ENCODE results near the gene ATF4.

Gene ATF4

GRCh38 chr22:39478441-39478850, 41.9 kb upstream of the ATF4 start:
- Histone ChIP-seq H3K27me3 (replicated peaks; ENCODE audit: control insufficient read depth, insufficient read depth, low read length) (no peaks in the 10 kb centered on the region), H3K4me3 (replicated peaks; ENCODE audit: low read depth, low read length) (no peak overlapping the region), H3K36me3 (ENCODE audit: control insufficient read depth, insufficient read depth, low read length) (peaks cover 40% of the 10 kb centered on the region)
- no peak for DNase-seq (ENCODE audit: extremely low read depth, insufficient read length)
- TF ChIP-seq CTCF (IDR thresholded peaks at IDR 0.05; ENCODE audit: insufficient read depth, low read length, poor library complexity, severe bottlenecking): no peak

- peaks cover 37% of the 10 kb centered on the region for H3K36me3 ChIP-seq (ENCODE audit: control insufficient read depth, insufficient read depth, low read length)
- H3K27me3 ChIP-seq (replicated peaks; ENCODE audit: control insufficient read depth, insufficient read depth, low read length): no peaks in the 10 kb centered on the region
- no peak for TF ChIP-seq CTCF (IDR thresholded peaks at IDR 0.05; ENCODE audit: insufficient read depth, low read length, poor library complexity, severe bottlenecking)
- DNase-seq (ENCODE audit: extremely low read depth, insufficient read length): no peak
- no peak overlapping the region for H3K4me3 ChIP-seq (replicated peaks; ENCODE audit: low read depth, low read length)
Measured at GRCh38 chr22:39479254-39479653, 41.1 kb upstream of the ATF4 start.

GRCh38 chr22:39480557-39480956, 39.8 kb upstream of the ATF4 start:
- Histone ChIP-seq H3K27me3 (replicated peaks; ENCODE audit: control insufficient read depth, insufficient read depth, low read length) (no peaks in the 10 kb centered on the region), H3K4me3 (replicated peaks; ENCODE audit: low read depth, low read length) (no peak overlapping the region), H3K36me3 (ENCODE audit: control insufficient read depth, insufficient read depth, low read length) (peaks cover 33% of the 10 kb centered on the region)
- DNase-seq (ENCODE audit: extremely low read depth, insufficient read length): no peak
- no peak for TF ChIP-seq CTCF (IDR thresholded peaks at IDR 0.05; ENCODE audit: insufficient read depth, low read length, poor library complexity, severe bottlenecking)

- Histone ChIP-seq H3K4me3 (replicated peaks; ENCODE audit: low read depth, low read length) (no peak overlapping the region), H3K27me3 (replicated peaks; ENCODE audit: control insufficient read depth, insufficient read depth, low read length) (no peaks in the 10 kb centered on the region), H3K36me3 (ENCODE audit: control insufficient read depth, insufficient read depth, low read length) (peaks cover 33% of the 10 kb centered on the region)
- no peak for TF ChIP-seq CTCF (IDR thresholded peaks at IDR 0.05; ENCODE audit: insufficient read depth, low read length, poor library complexity, severe bottlenecking)
- no peak for DNase-seq (ENCODE audit: extremely low read depth, insufficient read length)
Measured at GRCh38 chr22:39481054-39481453, 39.3 kb upstream of the ATF4 start.

- Histone ChIP-seq H3K4me3 (replicated peaks; ENCODE audit: low read depth, low read length) (no peak overlapping the region), H3K27me3 (replicated peaks; ENCODE audit: control insufficient read depth, insufficient read depth, low read length) (no peaks in the 10 kb centered on the region), H3K36me3 (ENCODE audit: control insufficient read depth, insufficient read depth, low read length) (peaks cover 28% of the 10 kb centered on the region)
- no peak for TF ChIP-seq CTCF (IDR thresholded peaks at IDR 0.05; ENCODE audit: insufficient read depth, low read length, poor library complexity, severe bottlenecking)
- no peak for DNase-seq (ENCODE audit: extremely low read depth, insufficient read length)
Measured at GRCh38 chr22:39481595-39481994, 38.8 kb upstream of the ATF4 start.

- peaks cover 29% of the 10 kb centered on the region for H3K36me3 ChIP-seq (ENCODE audit: control insufficient read depth, insufficient read depth, low read length)
- DNase-seq (ENCODE audit: extremely low read depth, insufficient read length): no peak
- H3K27me3 ChIP-seq (replicated peaks; ENCODE audit: control insufficient read depth, insufficient read depth, low read length): no peaks in the 10 kb centered on the region
- TF ChIP-seq CTCF (IDR thresholded peaks at IDR 0.05; ENCODE audit: insufficient read depth, low read length, poor library complexity, severe bottlenecking): no peak
- no peak overlapping the region for H3K4me3 ChIP-seq (replicated peaks; ENCODE audit: low read depth, low read length)
Measured at GRCh38 chr22:39482768-39483167, 37.6 kb upstream of the ATF4 start.

Measured in GM06990 (cell line).